HepG2 (cell line): ENCODE data around the gene STAT4. TPM values are rescaled to one million over a fixed set of nuclear protein-coding genes. Genes with fewer than 3 reads are reported as not detected.
A peak's percentile ranks its signal among the peaks of the same experiment; 100 is the strongest.

ENCODE experiments used
- AGO1 ChIP-seq: fragments of 200-400 bp; formaldehyde crosslinking; IDR thresholded peaks from 2 replicates; pipeline ENCODE4 v1.6.1; 2017; ENCODE audit warnings: mild to moderate bottlenecking, low read depth, low read length, moderate library complexity; ENCODE audit not compliant: poor library complexity, severe bottlenecking
- ATAD3A ChIP-seq: sonication (generic); formaldehyde crosslinking; IDR thresholded peaks from 2 replicates; pipeline ENCODE4 v1.4.0; 2020; ENCODE audit warnings: missing genetic modification reagents
- FOSL2 ChIP-seq: sonication (generic); formaldehyde crosslinking; IDR thresholded peaks from 2 replicates; pipeline ENCODE4 v1.4.0; 2020; ENCODE audit warnings: missing genetic modification reagents
- IRF2 ChIP-seq: IDR thresholded peaks from 2 replicates; pipeline ENCODE4 v1.6.1; 2018; ENCODE audit warnings: missing genetic modification reagents, missing compliant biosample characterization
- KLF6 ChIP-seq: IDR thresholded peaks from 2 replicates; pipeline ENCODE4 v1.8.0; 2016; ENCODE audit warnings: missing biosample characterization, missing genetic modification reagents
- MAFF ChIP-seq: IDR thresholded peaks from 2 replicates; pipeline ENCODE4 v1.6.1; 2011; ENCODE audit warnings: low read depth, low read length, improper control_type of control experiment
- RARA ChIP-seq: IDR thresholded peaks from 2 replicates; pipeline ENCODE4 v1.6.1; 2016; ENCODE audit warnings: missing genetic modification reagents, missing compliant biosample characterization
- SALL1 ChIP-seq: sonication (generic); formaldehyde crosslinking; IDR thresholded peaks from 2 replicates; pipeline ENCODE4 v1.8.0; 2022; ENCODE audit warnings: mild to moderate bottlenecking, missing genetic modification reagents
- SNAPC2 ChIP-seq: sonication (generic); formaldehyde crosslinking; IDR thresholded peaks from 2 replicates; pipeline ENCODE4 v1.8.1; 2022; ENCODE audit warnings: mild to moderate bottlenecking, missing genetic modification reagents
- STAG1 ChIP-seq: sonication (generic); formaldehyde crosslinking; IDR thresholded peaks from 2 replicates; pipeline ENCODE4 v1.4.0; 2020; ENCODE audit warnings: missing genetic modification reagents
- STAT5B ChIP-seq: sonication (generic); formaldehyde crosslinking; IDR thresholded peaks from 2 replicates; pipeline ENCODE4 v1.4.0; 2020; ENCODE audit warnings: missing genetic modification reagents
- ZBTB26 ChIP-seq: IDR thresholded peaks from 2 replicates; pipeline ENCODE4 v1.6.1; 2016; ENCODE audit warnings: missing compliant biosample characterization, missing genetic modification reagents, borderline replicate concordance
- ZBTB4 ChIP-seq: sonication (generic); formaldehyde crosslinking; IDR thresholded peaks from 2 replicates; pipeline ENCODE4 v1.4.0; 2020; ENCODE audit warnings: missing genetic modification reagents, mild to moderate bottlenecking, borderline replicate concordance
- ZFP1 ChIP-seq: IDR thresholded peaks from 2 replicates; pipeline ENCODE4 v1.6.1; 2016
- ZNF768 ChIP-seq: sonication (generic); formaldehyde crosslinking; IDR thresholded peaks from 2 replicates; pipeline ENCODE4 v1.4.0; 2020; ENCODE audit warnings: missing genetic modification reagents
- ZNF770 ChIP-seq: sonication (generic); formaldehyde crosslinking; IDR thresholded peaks from 2 replicates; pipeline ENCODE4 v1.5.0; 2020; ENCODE audit warnings: mild to moderate bottlenecking, missing genetic modification reagents
- polyA plus RNA-seq, 8 experiments: library from polyadenylated mRNA; depleted of rRNA in 3 of 8; stranded (reverse) in 7 of 8; unstranded in 1 of 8; fragments of >200 nt; fragmentation: Illumina TruSeq in 4 of 8; extraction: Trizol in 4 of 8; gene quantifications; 2 replicates each; pipeline versions ENCODE4 v1.2.1 to v1.2.3, GENCODE V29; 2011 to 2016; ENCODE audit warnings: low read depth in 4 of 8, missing spikeins in 1 of 8, mixed read lengths in 1 of 8; ENCODE audit not compliant: insufficient read depth in 1 of 8
- total RNA-seq, 5 experiments: library from RNA; depleted of rRNA; stranded (reverse); fragments of >200 nt; fragmentation: Illumina TruSeq; extraction: Trizol; gene quantifications; 2 replicates each; pipeline ENCODE4 v1.2.3, GENCODE V29; 2016; ENCODE audit warnings: low read depth in 1 of 5
- TF ChIP-seq, protein P1 (sequence below): sonication (generic); formaldehyde crosslinking; IDR thresholded peaks from 2 replicates; pipeline ENCODE4 v1.5.1; 2020; ENCODE audit warnings: mild to moderate bottlenecking, missing genetic modification reagents, moderate library complexity
- TF ChIP-seq, protein P2 (sequence below): IDR thresholded peaks from 2 replicates; pipeline ENCODE4 v1.6.1; 2016; ENCODE audit warnings: mild to moderate bottlenecking

STAT4 gene
- total and polyA plus RNA-seq, 2 of the 13 experiments (the other 11 are each of a cell fraction or from before 2014, with no cell fraction given), result 0.37 TPM; not detected in 1

DNA sequence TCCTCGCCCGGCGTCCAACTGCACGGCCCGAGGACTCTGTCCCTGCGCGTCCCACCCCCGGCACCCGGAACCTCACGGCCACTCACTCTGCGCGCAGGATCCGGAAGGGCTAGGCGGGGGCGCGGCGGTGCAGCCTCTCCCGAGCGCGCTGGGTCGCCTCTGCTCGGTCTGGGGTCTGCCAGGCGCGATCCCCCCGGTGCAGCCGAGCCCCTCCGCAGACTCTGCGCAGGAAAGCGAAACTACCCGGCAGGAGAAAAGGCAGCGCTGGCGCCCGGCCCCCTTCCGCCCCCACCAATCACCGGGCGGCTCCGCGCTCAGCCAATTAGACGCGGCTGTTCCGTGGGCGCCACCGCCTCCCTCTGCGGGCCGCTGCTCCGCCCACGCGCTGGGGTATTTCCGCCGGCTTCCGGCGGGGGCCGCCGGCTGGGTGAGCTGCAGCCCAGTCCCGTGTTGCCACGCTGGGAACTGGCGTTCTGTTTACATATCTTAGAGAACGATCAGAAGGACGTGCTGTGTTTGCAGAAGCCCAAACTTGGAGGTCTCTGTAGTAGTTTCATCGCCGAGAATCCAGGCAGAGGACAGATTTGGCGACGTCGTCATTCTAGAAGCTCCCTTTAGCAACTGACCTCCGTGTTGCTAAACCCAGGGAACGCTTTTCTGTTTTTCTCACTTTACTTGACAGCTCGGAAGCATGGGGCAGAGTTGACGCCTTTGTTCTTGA lies 136.7 kb downstream of the STAT4 start, which contains the start of gene STAT1 (continued):
- no peak for TF ChIP-seq STAT5B (CRISPR knock-in tag)
- peak; percentile 65 for TF ChIP-seq FOSL2 (CRISPR knock-in tag)
- TF ChIP-seq, protein P1, sequence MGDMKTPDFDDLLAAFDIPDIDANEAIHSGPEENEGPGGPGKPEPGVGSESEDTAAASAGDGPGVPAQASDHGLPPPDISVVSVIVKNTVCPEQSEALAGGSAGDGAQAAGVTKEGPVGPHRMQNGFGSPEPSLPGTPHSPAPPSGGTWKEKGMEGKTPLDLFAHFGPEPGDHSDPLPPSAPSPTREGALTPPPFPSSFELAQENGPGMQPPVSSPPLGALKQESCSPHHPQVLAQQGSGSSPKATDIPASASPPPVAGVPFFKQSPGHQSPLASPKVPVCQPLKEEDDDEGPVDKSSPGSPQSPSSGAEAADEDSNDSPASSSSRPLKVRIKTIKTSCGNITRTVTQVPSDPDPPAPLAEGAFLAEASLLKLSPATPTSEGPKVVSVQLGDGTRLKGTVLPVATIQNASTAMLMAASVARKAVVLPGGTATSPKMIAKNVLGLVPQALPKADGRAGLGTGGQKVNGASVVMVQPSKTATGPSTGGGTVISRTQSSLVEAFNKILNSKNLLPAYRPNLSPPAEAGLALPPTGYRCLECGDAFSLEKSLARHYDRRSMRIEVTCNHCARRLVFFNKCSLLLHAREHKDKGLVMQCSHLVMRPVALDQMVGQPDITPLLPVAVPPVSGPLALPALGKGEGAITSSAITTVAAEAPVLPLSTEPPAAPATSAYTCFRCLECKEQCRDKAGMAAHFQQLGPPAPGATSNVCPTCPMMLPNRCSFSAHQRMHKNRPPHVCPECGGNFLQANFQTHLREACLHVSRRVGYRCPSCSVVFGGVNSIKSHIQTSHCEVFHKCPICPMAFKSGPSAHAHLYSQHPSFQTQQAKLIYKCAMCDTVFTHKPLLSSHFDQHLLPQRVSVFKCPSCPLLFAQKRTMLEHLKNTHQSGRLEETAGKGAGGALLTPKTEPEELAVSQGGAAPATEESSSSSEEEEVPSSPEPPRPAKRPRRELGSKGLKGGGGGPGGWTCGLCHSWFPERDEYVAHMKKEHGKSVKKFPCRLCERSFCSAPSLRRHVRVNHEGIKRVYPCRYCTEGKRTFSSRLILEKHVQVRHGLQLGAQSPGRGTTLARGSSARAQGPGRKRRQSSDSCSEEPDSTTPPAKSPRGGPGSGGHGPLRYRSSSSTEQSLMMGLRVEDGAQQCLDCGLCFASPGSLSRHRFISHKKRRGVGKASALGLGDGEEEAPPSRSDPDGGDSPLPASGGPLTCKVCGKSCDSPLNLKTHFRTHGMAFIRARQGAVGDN (CRISPR knock-in tag), result peak; percentile 99
- TF ChIP-seq ZNF770, result peak; percentile 73; the same call in 1 of the 2 replicates
- peak; percentile 96 for TF ChIP-seq SALL1 (CRISPR knock-in tag)
- TF ChIP-seq, protein P2, sequence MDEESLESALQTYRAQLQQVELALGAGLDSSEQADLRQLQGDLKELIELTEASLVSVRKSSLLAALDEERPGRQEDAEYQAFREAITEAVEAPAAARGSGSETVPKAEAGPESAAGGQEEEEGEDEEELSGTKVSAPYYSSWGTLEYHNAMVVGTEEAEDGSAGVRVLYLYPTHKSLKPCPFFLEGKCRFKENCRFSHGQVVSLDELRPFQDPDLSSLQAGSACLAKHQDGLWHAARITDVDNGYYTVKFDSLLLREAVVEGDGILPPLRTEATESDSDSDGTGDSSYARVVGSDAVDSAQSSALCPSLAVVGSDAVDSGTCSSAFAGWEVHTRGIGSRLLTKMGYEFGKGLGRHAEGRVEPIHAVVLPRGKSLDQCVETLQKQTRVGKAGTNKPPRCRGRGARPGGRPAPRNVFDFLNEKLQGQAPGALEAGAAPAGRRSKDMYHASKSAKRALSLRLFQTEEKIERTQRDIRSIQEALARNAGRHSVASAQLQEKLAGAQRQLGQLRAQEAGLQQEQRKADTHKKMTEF (CRISPR knock-in tag), result peak; percentile 100
- peak; percentile 71 for TF ChIP-seq RARA (CRISPR knock-in tag)
- peak; percentile 76 for TF ChIP-seq SNAPC2 (CRISPR knock-in tag)
- no peak for TF ChIP-seq STAG1
- TF ChIP-seq ZNF768 (CRISPR knock-in tag), result peak; percentile 78
- TF ChIP-seq KLF6 (CRISPR knock-in tag), result peak; percentile 95
- TF ChIP-seq AGO1, result peak; percentile 63
- peak; percentile 96 for TF ChIP-seq ZBTB4 (CRISPR knock-in tag)
- no peak for TF ChIP-seq ZFP1 (CRISPR knock-in tag)
- TF ChIP-seq IRF2, result peak; percentile 100
- peak; percentile 1; the same call in 1 of the 2 replicates for TF ChIP-seq MAFF
- TF ChIP-seq ZBTB26, result peak; percentile 94
- no peak for TF ChIP-seq ATAD3A (CRISPR knock-in tag)
